ENCODE results near the gene GPC3.
"Not testable (repeated sequence)": the region's sequence is repeated elsewhere in the genome, so short reads cannot be mapped to it uniquely, and the experiment has no call there.

Gene GPC3

GRCh38 chrX:133905305-133905704 lies 80.1 kb downstream of the GPC3 start:
- in situ Hi-C loops (cut with MboI; ENCODE audit: low sequenced_read_pairs) = no loop called here

- in situ Hi-C loops (cut with MboI; ENCODE audit: low sequenced_read_pairs) = no loop called here
These were observed 87.7 kb downstream of the GPC3 start for GRCh38 chrX:133897593-133898163.

- in situ Hi-C loops (cut with MboI; ENCODE audit: low sequenced_read_pairs) = no loop called here
These were observed 93.1 kb downstream of the GPC3 start for GRCh38 chrX:133892337-133892736.

- in situ Hi-C loops (cut with MboI; ENCODE audit: low sequenced_read_pairs) = no loop called here
These were observed 96.4 kb downstream of the GPC3 start for GRCh38 chrX:133888984-133889383.

- in situ Hi-C loops (cut with MboI; ENCODE audit: low sequenced_read_pairs) = not testable (repeated sequence)
These were observed 97.3 kb downstream of the GPC3 start for GRCh38 chrX:133888084-133888483.

GRCh38 chrX:133884430-133885394 lies 100.7 kb downstream of the GPC3 start:
- in situ Hi-C loops (cut with MboI; ENCODE audit: low sequenced_read_pairs) = no loop called here

GRCh38 chrX:133881893-133882292 lies 103.5 kb downstream of the GPC3 start:
- in situ Hi-C loops (cut with MboI; ENCODE audit: low sequenced_read_pairs) = no loop called here

GRCh38 chrX:133881007-133881406 lies 104.4 kb downstream of the GPC3 start:
- in situ Hi-C loops (cut with MboI; ENCODE audit: low sequenced_read_pairs) = no loop called here

- in situ Hi-C loops (cut with MboI; ENCODE audit: low sequenced_read_pairs) = no loop called here
These were observed 105.4 kb downstream of the GPC3 start for GRCh38 chrX:133880032-133880443.

GRCh38 chrX:133878710-133879109 lies 106.7 kb downstream of the GPC3 start:
- in situ Hi-C loops (cut with MboI; ENCODE audit: low sequenced_read_pairs) = no loop called here

GRCh38 chrX:133876646-133877045 lies 108.7 kb downstream of the GPC3 start:
- in situ Hi-C loops (cut with MboI; ENCODE audit: low sequenced_read_pairs) = no loop called here

GRCh38 chrX:133869270-133869669 lies 116.1 kb downstream of the GPC3 start:
- in situ Hi-C loops (cut with MboI; ENCODE audit: low sequenced_read_pairs) = no loop called here

GRCh38 chrX:133868682-133869081 lies 116.7 kb downstream of the GPC3 start:
- in situ Hi-C loops (cut with MboI; ENCODE audit: low sequenced_read_pairs) = no loop called here

GRCh38 chrX:133868250-133868649 lies 117.1 kb downstream of the GPC3 start:
- in situ Hi-C loops (cut with MboI; ENCODE audit: low sequenced_read_pairs) = no loop called here

GRCh38 chrX:133865761-133866471 lies 119.5 kb downstream of the GPC3 start:
- in situ Hi-C loops (cut with MboI; ENCODE audit: low sequenced_read_pairs) = no loop called here

- in situ Hi-C loops (cut with MboI; ENCODE audit: low sequenced_read_pairs) = no loop called here
These were observed 121.2 kb downstream of the GPC3 start for GRCh38 chrX:133864236-133864635.

- in situ Hi-C loops (cut with MboI; ENCODE audit: low sequenced_read_pairs) = no loop called here
These were observed 125.5 kb downstream of the GPC3 start for GRCh38 chrX:133859860-133860259.

- in situ Hi-C loops (cut with MboI; ENCODE audit: low sequenced_read_pairs) = no loop called here
These were observed 126.1 kb downstream of the GPC3 start for GRCh38 chrX:133859336-133859735.

- in situ Hi-C loops (cut with MboI; ENCODE audit: low sequenced_read_pairs) = no loop called here
These were observed 127.6 kb downstream of the GPC3 start for GRCh38 chrX:133857640-133858269.

- in situ Hi-C loops (cut with MboI; ENCODE audit: low sequenced_read_pairs) = no loop called here
These were observed 128.6 kb downstream of the GPC3 start for GRCh38 chrX:133856819-133857218.

GRCh38 chrX:133854290-133854689 lies 131.1 kb downstream of the GPC3 start:
- in situ Hi-C loops (cut with MboI; ENCODE audit: low sequenced_read_pairs) = no loop called here

Data from HL-60/S4 treated with retinoic acid at 250 ng/mL for 4 days and 3 days (cell line).